MM.1S (cell line): ENCODE data around the gene CELA2A.

ENCODE experiments used
- DNase-seq: peaks from one replicate; pipeline ENCODE4 v3.0.0-alpha.2; 2015
- H2AFZ ChIP-seq: fragments of 300-600 bp; sonication (generic); 2 replicates; pipeline ENCODE4 v1.6.0; 2016; ENCODE audit warnings: antibody characterized with exemption, low read length
- H3F3A ChIP-seq: fragments of 300-600 bp; sonication (generic); 2 replicates; pipeline ENCODE4 v1.6.1; 2016; ENCODE audit warnings: mild to moderate bottlenecking, antibody characterized with exemption, low read length, moderate library complexity, mixed read lengths; ENCODE audit not compliant: insufficient read depth
- H3K27ac ChIP-seq: fragments of 300-600 bp; sonication (generic); 2 replicates; pipeline ENCODE4 v1.5.1; 2016; ENCODE audit warnings: mild to moderate bottlenecking, low read length
- H3K27me3 ChIP-seq: fragments of 300-600 bp; sonication (generic); replicated peaks from 2 replicates; pipeline ENCODE4 v1.6.0; 2016; ENCODE audit warnings: low read length; ENCODE audit not compliant: insufficient read depth
- H3K36me3 ChIP-seq: fragments of 300-600 bp; sonication (generic); replicated peaks from 2 replicates; pipeline ENCODE4 v1.6.1; 2016; ENCODE audit warnings: mild to moderate bottlenecking, low read length, mixed read lengths; ENCODE audit not compliant: insufficient read depth
- H3K4me1 ChIP-seq: fragments of 300-600 bp; sonication (generic); 2 replicates; pipeline ENCODE4 v1.6.1; 2016; ENCODE audit warnings: low read length, mixed read lengths
- H3K4me2 ChIP-seq: fragments of 300-600 bp; sonication (generic); 2 replicates; pipeline ENCODE4 v1.6.0; 2016; ENCODE audit warnings: low read depth, low read length
- H3K4me3 ChIP-seq: fragments of 300-600 bp; sonication (generic); 2 replicates; pipeline ENCODE4 v1.5.1; 2016; ENCODE audit warnings: low read length, mixed read lengths
- H3K79me2 ChIP-seq: fragments of 300-600 bp; sonication (generic); 2 replicates; pipeline ENCODE4 v1.6.1; 2016; ENCODE audit warnings: mixed run types, low read length, mixed read lengths
- H3K9ac ChIP-seq: fragments of 300-600 bp; sonication (generic); 2 replicates; pipeline ENCODE4 v1.6.1; 2016; ENCODE audit warnings: low read length, mixed read lengths
- H3K9me2 ChIP-seq: fragments of 300-600 bp; sonication (generic); replicated peaks from 2 replicates; pipeline ENCODE4 v1.6.1; 2016; ENCODE audit warnings: mild to moderate bottlenecking, low read length, mixed read lengths; ENCODE audit not compliant: insufficient read depth
- H3K9me3 ChIP-seq: fragments of 300-600 bp; sonication (generic); replicated peaks from 2 replicates; pipeline ENCODE4 v1.6.1; 2016; ENCODE audit warnings: mild to moderate bottlenecking, low read length, mixed read lengths; ENCODE audit not compliant: insufficient read depth
- H4K20me1 ChIP-seq: fragments of 300-600 bp; sonication (generic); 2 replicates; pipeline ENCODE4 v1.6.1; 2016; ENCODE audit warnings: mild to moderate bottlenecking, low read length, moderate library complexity, mixed read lengths; ENCODE audit not compliant: insufficient read depth
- EZH2 ChIP-seq: fragments of 300-600 bp; sonication (generic); optimal IDR thresholded peaks from 2 replicates; pipeline ENCODE3; 2017; ENCODE audit warnings: low read depth, mild to moderate bottlenecking, antibody characterized with exemption, low read length, mixed read lengths
- EZH2phosphoT487 ChIP-seq: fragments of 300-600 bp; sonication (generic); IDR thresholded peaks from 2 replicates; pipeline ENCODE4 v1.6.1; 2018; ENCODE audit warnings: antibody characterized with exemption, low read length
- TF ChIP-seq, protein P1 (sequence below): fragments of 300-600 bp; sonication (generic); IDR thresholded peaks from 2 replicates; pipeline ENCODE4 v1.5.1; 2016; ENCODE audit warnings: antibody characterized with exemption, low read length, mixed read lengths

The CELA2A gene

DNA sequence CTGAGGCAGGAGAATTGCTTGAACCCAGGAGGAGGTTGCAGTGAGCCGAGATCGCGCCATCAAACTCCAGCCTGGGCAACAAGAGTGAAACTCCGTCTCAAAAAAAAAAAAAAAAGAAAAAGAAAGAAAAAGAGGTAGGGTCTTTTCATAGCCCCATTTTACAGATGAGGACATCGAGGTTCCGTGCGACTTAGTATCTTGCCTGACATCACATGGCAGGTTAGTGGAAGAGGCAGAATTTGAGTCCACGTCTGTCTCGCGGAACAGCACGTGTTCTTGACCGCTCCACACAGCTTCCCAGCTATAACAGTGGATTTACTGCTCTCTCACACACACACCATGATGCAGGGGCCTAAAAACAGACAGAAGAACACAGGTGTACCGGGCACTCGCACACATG, 17.2 kb upstream of the CELA2A start:
- Histone ChIP-seq H3K9me3 (no peaks in the 10 kb centered on the region), H4K20me1 (no peaks in the 10 kb centered on the region), H3K36me3 (no peaks in the 10 kb centered on the region)

DNA sequence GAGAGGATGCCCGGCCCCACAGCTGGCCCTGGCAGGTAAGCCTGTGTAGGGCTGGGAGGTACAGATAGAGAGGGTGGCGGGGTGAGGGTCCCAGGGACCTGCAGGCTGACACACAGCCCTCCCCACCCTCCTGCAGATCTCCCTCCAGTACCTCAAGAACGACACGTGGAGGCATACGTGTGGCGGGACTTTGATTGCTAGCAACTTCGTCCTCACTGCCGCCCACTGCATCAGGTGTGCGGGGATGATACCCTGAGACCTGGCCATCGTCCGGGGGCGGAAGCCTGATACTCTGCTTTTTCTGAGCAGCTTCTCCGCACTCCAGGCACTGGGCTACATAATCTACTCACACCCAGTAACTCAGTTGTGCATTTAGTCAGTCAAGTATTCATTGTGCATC, 16.2 kb upstream of the CELA2A start:
- Histone ChIP-seq H3K9me3 (no peaks in the 10 kb centered on the region), H3K36me3 (no peaks in the 10 kb centered on the region), H3K9me2 (no peaks in the 10 kb centered on the region), H3K4me3 (no peak overlapping the region), H3K4me2 (no peak overlapping the region), H3K27me3 (no peaks in the 10 kb centered on the region), H3K79me2 (no peaks in the 10 kb centered on the region), H3K27ac (no peak overlapping the region), H3K9ac (no peak overlapping the region), H2AFZ (no peak overlapping the region), H4K20me1 (no peaks in the 10 kb centered on the region), H3F3A (no peaks in the 10 kb centered on the region), H3K4me1 (no peaks in the 10 kb centered on the region)
- TF ChIP-seq EZH2phosphoT487 = no peak
- no peak for DNase-seq

More for the DNA sequence above, 17.2 kb upstream of the CELA2A start:
- Histone ChIP-seq H3K9me2 (no peaks in the 10 kb centered on the region), H3K27ac (no peak overlapping the region), H3K4me3 (no peak overlapping the region), H3K79me2 (no peaks in the 10 kb centered on the region), H2AFZ (no peak overlapping the region), H3K9ac (no peak overlapping the region), H3K4me1 (no peaks in the 10 kb centered on the region), H3F3A (no peaks in the 10 kb centered on the region), H3K27me3 (no peaks in the 10 kb centered on the region), H3K4me2 (no peak overlapping the region)
- no peak for DNase-seq
- no peak for TF ChIP-seq EZH2
- TF ChIP-seq, protein P1, sequence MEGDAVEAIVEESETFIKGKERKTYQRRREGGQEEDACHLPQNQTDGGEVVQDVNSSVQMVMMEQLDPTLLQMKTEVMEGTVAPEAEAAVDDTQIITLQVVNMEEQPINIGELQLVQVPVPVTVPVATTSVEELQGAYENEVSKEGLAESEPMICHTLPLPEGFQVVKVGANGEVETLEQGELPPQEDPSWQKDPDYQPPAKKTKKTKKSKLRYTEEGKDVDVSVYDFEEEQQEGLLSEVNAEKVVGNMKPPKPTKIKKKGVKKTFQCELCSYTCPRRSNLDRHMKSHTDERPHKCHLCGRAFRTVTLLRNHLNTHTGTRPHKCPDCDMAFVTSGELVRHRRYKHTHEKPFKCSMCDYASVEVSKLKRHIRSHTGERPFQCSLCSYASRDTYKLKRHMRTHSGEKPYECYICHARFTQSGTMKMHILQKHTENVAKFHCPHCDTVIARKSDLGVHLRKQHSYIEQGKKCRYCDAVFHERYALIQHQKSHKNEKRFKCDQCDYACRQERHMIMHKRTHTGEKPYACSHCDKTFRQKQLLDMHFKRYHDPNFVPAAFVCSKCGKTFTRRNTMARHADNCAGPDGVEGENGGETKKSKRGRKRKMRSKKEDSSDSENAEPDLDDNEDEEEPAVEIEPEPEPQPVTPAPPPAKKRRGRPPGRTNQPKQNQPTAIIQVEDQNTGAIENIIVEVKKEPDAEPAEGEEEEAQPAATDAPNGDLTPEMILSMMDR = no peak
- TF ChIP-seq EZH2phosphoT487 = no peak

DNA sequence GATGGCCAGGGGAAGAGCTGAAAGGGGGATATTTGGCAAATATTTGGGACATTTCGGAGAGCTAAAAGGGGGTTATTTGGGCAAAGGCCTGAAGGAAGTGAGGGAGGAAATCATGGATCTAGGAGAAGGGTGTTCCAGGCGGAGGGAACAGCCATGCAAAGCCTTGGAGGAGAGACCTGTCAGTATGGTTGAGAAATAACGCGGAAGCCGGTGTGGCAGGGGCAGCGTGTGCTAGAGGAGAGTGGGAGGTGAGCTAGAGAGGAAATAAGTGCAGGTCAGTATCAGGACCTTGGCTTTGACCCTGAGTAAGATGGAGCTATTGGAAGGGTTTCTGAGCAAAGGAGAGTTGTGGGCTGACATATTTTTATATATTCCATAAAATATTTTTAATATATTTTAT, 15.3 kb upstream of the CELA2A start:
- no peaks in the 10 kb centered on the region for H3K4me1 ChIP-seq
- H3K27ac ChIP-seq = no peak overlapping the region
- no peaks in the 10 kb centered on the region for H3F3A ChIP-seq
- no peaks in the 10 kb centered on the region for H3K9me2 ChIP-seq
- no peaks in the 10 kb centered on the region for H3K79me2 ChIP-seq
- no peaks in the 10 kb centered on the region for H3K27me3 ChIP-seq
- no peak overlapping the region for H2AFZ ChIP-seq
- H3K4me3 ChIP-seq = no peak overlapping the region
- H3K9ac ChIP-seq = no peak overlapping the region
- H4K20me1 ChIP-seq = no peaks in the 10 kb centered on the region
- H3K9me3 ChIP-seq = no peaks in the 10 kb centered on the region
- H3K36me3 ChIP-seq = no peaks in the 10 kb centered on the region
- DNase-seq = no peak
- TF ChIP-seq, protein P1 = no peak
- TF ChIP-seq EZH2 = no peak
- TF ChIP-seq EZH2phosphoT487 = no peak
- no peak overlapping the region for H3K4me2 ChIP-seq

DNA sequence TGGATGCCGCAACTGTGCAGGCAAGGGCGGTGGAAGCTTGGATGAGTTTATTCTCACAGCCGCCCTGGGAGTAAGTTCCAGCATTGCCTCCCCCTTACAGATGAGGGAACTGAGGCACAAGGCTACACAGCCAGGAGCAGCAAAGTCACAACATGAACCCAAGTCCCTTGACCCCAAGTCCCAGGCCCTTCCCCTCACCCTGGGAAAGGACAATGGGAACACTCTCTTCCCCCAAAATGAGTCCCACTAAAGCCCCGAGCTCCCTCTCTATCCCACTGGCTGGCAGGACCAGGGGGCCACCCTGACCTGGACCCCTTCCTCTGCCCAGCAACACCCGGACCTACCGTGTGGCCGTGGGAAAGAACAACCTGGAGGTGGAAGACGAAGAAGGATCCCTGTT, 14.4 kb upstream of the CELA2A start:
- Histone ChIP-seq H4K20me1 (no peaks in the 10 kb centered on the region), H3K27me3 (peaks cover 4% of the 10 kb centered on the region; the same call in 1 of the 2 replicates), H3K27ac (no peak overlapping the region), H3K36me3 (no peaks in the 10 kb centered on the region), H3K79me2 (no peaks in the 10 kb centered on the region), H3K9me2 (no peaks in the 10 kb centered on the region), H3K4me1 (no peaks in the 10 kb centered on the region), H3F3A (no peaks in the 10 kb centered on the region), H2AFZ (no peak overlapping the region), H3K9me3 (no peaks in the 10 kb centered on the region), H3K9ac (no peak overlapping the region), H3K4me2 (no peak overlapping the region), H3K4me3 (no peak overlapping the region)
- TF ChIP-seq EZH2 = no peak
- TF ChIP-seq, protein P1 = no peak
- TF ChIP-seq EZH2phosphoT487 = no peak
- no peak for DNase-seq
